COLO668 (cell line): Measurements from ENCODE around the gene MAMDC4.
"Not testable (repeated sequence)": the region's sequence is repeated elsewhere in the genome, so short reads cannot be mapped to it uniquely, and the experiment has no call there.

ENCODE experiments used
- DNase-seq: peaks from one replicate; lab custom pipeline; 2025; ENCODE audit not compliant: unreplicated experiment; lab: John Stamatoyannopoulos, UW

The MAMDC4 gene

DNA sequence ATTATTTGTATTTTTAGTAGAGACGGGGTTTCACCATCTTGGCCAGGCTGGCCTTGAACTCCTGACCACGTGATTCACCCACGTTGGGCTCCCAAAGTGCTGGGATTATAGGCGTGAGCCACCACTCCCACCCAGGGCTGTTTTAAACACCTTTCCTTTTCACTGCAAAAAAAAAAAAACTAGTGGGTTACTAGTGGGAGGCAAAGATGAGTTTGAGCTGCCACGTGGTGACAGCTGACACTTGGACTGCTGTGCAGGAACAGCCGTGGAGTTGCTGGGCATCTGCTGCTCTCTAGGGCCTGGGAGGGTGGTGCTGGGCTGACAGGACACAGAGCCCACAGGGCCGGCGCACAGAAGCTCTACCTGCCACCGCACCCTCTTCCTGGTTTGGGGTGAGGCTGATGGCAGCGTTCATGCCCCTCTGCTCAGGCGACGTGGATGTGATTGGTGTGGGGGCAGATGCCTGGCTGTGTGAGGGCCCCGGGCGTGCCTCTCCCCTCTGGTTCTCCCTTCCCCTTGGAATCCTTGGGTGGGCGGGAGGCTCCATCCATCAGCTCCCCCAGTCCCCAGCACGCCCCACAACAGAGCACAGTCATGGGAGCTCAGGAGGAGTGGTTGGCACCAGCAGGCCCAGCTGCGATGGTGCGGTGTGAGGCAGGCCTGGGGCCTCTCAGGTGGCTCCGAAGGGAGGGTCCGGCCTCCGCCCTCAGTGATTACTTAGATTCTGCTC, 27.5 kb upstream of the MAMDC4 start:
- DNase-seq, result no peak

DNA sequence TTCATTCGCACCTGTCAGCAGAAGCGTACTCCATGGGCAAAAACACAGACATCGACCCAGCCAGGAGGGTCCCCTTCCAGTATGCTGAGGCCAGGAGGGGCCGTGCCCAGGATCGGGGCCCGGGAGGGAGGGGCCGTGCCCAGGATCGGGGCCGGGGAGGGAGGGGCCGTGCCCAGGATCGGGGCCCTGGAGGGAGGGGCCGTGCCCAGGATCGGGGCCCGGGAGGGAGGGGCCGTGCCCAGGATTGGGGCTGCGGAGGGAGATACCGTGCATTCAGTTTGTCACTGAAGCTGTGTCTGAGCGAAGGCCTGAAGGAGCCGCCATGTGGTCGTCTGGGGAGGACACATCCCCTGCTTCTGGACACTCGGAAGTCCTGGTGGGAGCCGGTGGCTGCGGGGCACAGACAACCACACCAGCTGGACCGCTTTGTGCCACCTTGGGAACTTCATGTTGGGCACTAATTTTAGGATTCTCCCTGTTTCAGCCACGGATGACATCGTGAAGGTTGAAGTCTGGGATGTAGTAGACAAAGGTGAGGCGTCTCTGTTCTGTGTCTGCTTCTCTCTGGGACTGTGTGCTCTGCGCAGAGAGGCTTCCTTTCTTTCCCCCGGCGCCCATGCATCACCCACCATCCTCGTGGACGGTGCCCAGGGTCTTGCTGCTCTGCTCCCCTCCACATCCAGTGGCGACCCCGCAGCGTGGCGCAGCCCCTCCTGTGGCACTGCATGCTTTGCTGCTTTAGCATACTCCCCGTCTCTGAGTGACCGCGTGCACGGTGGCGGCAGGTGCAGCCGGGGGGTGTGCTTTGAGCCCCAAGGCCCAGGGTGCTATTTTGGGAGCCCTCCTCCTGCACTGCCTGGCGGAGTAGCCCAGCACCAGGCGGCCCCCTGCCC, 26.6 kb upstream of the MAMDC4 start:
- no peak for DNase-seq

- no peak for DNase-seq
These were observed 26.0 kb upstream of the MAMDC4 start for GRCh38 chr9:136826188-136826541.

GRCh38 chr9:136826703-136827582, 25.2 kb upstream of the MAMDC4 start:
- DNase-seq, result no peak

GRCh38 chr9:136827794-136828473, 24.2 kb upstream of the MAMDC4 start:
- no peak for DNase-seq

GRCh38 chr9:136828474-136829140, 23.5 kb upstream of the MAMDC4 start:
- DNase-seq, result no peak

DNA sequence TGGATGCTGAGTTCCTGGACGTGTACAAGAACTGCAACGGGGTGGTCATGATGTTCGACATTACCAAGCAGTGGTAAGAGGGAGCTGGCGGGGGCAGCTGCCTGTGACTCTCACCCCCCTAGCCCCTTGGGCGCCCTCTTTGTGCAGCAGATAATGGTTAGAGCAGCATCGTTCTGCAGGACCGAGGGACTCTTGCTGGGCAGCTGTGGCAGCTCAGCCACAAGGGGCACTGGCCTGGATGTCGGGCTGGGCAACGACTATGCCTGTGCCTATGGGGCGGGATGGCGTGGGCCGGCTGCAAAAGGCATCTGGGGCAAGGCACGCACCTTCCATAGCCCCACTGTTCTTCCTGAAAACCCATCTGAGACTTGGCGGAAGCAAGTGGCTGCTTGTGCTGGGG, 22.7 kb upstream of the MAMDC4 start:
- no peak for DNase-seq

GRCh38 chr9:136829981-136830885, 21.9 kb upstream of the MAMDC4 start:
- no peak for DNase-seq

DNA sequence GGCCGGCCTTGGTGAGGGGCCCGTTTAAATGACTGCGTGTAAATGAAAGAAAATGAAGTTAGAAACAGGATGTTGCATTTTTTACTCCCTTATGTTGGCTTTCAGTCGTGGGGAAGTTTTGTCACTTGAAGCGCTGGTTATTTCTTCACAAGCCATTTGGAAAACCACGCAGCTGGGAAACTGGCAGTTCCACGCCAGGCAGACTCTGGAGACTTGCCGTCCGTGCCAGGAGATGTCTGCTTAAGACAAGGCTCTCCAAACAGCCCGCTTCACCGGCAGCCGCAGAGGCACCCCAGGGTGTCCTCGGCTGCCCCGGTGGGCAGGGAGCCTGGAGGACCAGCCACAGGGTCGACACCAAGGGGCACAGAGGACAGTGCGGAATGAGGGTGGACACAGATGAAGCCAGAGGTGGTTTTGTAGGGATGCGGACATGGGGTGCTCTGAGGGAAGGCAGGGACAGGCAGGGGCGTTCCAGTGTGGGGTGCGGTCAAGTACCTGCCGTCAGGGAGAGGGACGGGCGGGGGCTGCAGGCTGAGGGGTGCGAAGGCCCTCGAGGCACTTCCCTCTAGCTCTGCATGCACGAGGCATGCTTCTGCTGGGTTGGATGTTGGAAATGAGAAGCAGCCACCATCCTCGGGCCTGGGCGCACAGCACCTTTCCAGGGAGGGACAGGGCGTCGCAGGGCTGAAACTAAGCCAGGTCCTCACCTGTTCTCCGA, 21.0 kb upstream of the MAMDC4 start:
- DNase-seq, result no peak

DNA sequence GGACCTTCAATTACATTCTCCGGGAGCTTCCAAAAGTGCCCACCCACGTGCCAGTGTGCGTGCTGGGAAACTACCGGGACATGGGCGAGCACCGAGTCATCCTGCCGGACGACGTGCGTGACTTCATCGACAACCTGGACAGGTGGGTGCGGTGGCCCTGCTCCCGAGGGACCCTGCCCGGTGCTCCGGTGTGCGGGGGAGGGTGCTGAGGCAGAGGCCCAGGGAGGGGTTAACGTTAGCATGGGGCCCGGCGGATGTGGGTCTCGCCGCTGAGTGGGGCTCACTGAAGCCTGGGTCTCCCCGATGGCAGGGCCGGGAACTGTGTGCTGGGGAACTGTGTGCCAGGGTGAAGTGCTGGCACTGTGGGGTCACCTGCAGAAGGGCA, 20.4 kb upstream of the MAMDC4 start:
- DNase-seq, result no peak

DNA sequence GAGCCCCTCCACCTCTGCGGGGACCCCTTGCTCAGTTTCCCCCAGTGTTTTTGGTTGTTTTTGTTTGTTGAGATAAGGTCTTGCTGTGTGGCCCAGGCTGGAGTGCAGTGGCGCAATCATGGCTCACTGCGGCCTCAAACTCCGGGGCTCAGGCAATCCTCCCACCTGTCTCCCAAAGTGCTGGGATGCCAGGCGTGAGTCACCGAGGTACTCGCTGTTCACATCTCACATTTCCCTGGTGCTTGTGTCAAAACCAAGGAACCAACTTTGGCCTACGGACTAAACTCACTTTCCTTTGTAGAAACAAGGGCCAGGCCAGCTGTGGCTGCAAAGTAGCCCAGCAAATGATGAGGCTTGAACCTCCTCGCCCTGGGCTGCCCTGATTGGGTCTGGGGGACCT, 19.6 kb upstream of the MAMDC4 start:
- no peak for DNase-seq

DNA sequence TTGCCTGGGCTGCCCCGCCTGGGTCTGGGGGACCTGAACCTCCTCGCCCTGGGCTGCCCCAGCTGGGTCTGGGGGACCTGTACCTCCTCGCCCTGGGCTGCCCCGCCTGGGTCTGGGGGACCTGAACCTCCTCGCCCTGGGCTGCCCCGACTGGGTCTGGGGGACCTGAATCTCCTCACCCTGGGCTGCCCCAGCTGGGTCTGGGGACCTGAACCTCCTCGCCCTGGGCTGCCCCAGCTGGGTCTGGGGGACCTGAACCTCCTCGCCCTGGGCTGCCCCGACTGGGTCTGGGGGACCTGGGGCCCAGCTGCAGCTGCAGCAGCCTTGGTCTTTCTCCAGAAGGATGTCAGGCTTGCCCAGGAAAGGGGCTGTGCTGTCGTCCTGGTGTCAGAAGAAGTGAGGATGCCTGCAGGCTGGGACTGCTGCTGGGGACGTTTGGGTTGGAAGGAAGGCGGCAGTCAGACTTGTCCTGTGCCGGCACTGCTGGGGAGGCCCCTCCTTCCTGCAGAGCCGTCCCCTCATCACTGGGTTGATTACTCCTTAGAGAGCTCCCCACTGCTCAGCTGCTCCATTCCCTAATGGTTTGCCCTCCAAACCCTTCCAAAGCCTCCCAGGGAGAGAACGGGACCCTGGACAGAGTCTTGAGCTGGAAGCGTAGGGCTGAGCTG, 18.6 kb upstream of the MAMDC4 start:
- not testable (repeated sequence) for DNase-seq

- DNase-seq, result no peak
These were observed 16.8 kb upstream of the MAMDC4 start for GRCh38 chr9:136835162-136835931.

DNA sequence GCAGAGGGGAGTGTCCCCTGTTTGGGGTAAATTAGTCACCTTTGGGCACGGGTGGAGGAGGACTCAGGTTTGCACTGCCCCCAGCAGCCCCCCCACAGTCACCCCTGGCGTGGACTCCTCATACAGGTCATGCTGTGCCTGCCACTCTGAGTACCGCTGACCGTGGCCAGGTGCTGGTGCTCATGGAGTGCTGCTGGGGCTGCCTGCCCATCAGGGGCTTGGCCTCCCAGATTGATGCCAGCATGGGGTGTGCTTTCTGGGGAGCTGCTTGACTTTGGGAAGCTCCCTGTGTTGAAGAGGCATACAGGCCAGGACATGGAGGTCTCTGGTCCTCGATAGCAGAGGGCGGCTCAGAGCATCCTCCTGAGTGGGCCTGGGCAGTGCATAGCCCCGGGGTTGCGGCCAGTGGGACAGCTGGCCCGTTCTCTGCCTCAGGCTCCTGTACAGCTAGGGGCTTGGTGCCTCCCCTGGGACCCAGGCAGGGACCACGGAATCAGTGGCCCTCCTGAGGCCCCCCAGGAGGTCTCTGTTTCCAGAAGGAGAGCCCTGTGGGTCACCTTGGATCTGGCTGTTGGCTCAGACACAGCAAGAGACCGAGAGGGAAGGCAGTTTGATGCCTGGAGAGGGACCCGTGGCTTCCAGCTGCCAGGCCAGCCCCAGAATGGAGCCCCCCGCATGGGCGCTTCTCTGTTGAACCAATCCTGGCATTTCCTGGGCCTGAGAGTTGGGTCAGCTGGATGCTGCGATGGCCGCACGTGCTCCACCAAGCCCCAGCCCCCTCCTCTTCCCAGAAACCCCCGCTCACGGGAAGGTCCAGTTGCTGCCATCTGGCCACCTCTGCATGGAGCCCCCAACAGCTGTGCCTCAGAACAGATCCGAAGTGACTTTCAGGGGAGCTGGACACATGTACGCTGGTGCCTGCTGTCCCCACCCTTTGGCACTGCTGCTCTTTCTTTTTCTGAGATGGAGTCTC, 15.9 kb upstream of the MAMDC4 start:
- no peak for DNase-seq

DNA sequence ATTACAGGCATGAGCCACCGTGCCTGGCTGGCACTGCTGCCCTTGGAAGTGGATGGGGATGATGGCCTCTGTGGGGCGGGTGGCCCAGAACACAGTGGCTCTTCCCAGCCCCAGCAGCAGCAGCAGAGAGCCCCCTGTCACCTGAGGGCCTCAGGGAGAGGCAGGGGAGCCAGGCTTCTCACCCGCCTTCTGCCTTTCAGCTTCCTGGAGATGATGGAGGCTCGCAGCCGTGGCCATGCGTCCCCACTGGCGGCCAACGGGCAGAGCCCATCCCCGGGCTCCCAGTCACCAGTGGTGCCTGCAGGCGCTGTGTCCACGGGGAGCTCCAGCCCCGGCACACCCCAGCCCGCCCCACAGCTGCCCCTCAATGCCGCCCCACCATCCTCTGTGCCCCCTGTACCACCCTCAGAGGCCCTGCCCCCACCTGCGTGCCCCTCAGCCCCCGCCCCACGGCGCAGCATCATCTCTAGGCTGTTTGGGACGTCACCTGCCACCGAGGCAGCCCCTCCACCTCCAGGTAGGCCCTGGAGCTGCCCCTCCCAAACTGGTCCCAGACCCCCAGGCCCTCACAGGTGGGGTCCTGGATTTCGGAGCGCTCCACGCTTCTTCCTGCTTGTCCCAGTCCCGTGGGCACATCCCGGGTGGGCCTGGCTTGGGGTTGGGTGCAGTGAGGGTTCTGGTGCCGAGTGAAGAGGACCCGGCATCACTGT, 14.8 kb upstream of the MAMDC4 start:
- no peak for DNase-seq

GRCh38 chr9:136837856-136838277, 14.3 kb upstream of the MAMDC4 start:
- DNase-seq, result not testable (repeated sequence)
